ENCODE measurements around the gene GALNT1. TPM values are rescaled to one million over a fixed set of nuclear protein-coding genes. Genes with fewer than 3 reads are reported as not detected.
A peak's percentile ranks its signal among the peaks of the same experiment; 100 is the strongest.

GALNT1 gene
- total RNA-seq, 1 donor from 2014 or later = 47.8 TPM

GRCh38 chr18:35578481-35578880 is 3.1 kb upstream of the GALNT1 start:
- Histone ChIP-seq H3K27ac (replicated peaks) (no peak overlapping the region), H3K36me3 (no peaks in the 10 kb centered on the region), H3K4me1 (peaks cover 29% of the 10 kb centered on the region), H3K9me3 (replicated peaks) (no peaks in the 10 kb centered on the region), H3K27me3 (ENCODE audit: low read depth) (no peaks in the 10 kb centered on the region), H3K4me3 (no peak overlapping the region)
- no peak for TF ChIP-seq CTCF (IDR thresholded peaks at IDR 0.05; ENCODE audit: borderline replicate concordance)
- no peak for DNase-seq
- intact Hi-C loops (cut with micrococcal nuclease) = no loop called here

GRCh38 chr18:35578936-35579335 is 2.6 kb upstream of the GALNT1 start:
- Histone ChIP-seq H3K9me3 (replicated peaks) (no peaks in the 10 kb centered on the region), H3K4me3 (no peak overlapping the region), H3K27ac (replicated peaks) (no peak overlapping the region), H3K27me3 (ENCODE audit: low read depth) (no peaks in the 10 kb centered on the region), H3K4me1 (peaks cover 34% of the 10 kb centered on the region), H3K36me3 (no peaks in the 10 kb centered on the region)
- intact Hi-C loops (cut with micrococcal nuclease) = no loop called here
- TF ChIP-seq CTCF (IDR thresholded peaks at IDR 0.05; ENCODE audit: borderline replicate concordance) = no peak
- DNase-seq = no peak

GRCh38 chr18:35580701-35581539 is 620 bp upstream of the GALNT1 start:
- intact Hi-C loops (cut with micrococcal nuclease) = loop anchor here (10.0 kb wide), 2 partner anchors 86 to 176 kb away; partner anchors contain the start of gene INO80C
- Histone ChIP-seq H3K4me1 (peaks cover 36% of the 10 kb centered on the region), H3K4me3 (peak overlapping the region; percentile 85), H3K27me3 (ENCODE audit: low read depth) (no peaks in the 10 kb centered on the region), H3K9me3 (replicated peaks) (peaks cover 3% of the 10 kb centered on the region), H3K36me3 (no peaks in the 10 kb centered on the region), H3K27ac (replicated peaks) (peak overlapping the region; percentile 97)
- DNase-seq = peak; percentile 63
- TF ChIP-seq CTCF (IDR thresholded peaks at IDR 0.05; ENCODE audit: borderline replicate concordance) = no peak

- DNase-seq = peak; percentile 37
- Histone ChIP-seq H3K27ac (replicated peaks) (peak overlapping the region; percentile 81), H3K9me3 (replicated peaks) (peaks cover 4% of the 10 kb centered on the region), H3K4me1 (peaks cover 36% of the 10 kb centered on the region), H3K36me3 (no peaks in the 10 kb centered on the region), H3K27me3 (ENCODE audit: low read depth) (no peaks in the 10 kb centered on the region), H3K4me3 (peak overlapping the region; percentile 80)
- intact Hi-C loops (cut with micrococcal nuclease) = loop anchor here (10.0 kb wide), 2 partner anchors 87 to 177 kb away; partner anchors contain the start of gene INO80C
- no peak for TF ChIP-seq CTCF (IDR thresholded peaks at IDR 0.05; ENCODE audit: borderline replicate concordance)
These were observed 530 bp downstream of the GALNT1 start for GRCh38 chr18:35581898-35582641.

- DNase-seq = no peak
- H3K4me3 ChIP-seq = peak overlapping the region; percentile 80
- H3K27ac ChIP-seq (replicated peaks) = peak overlapping the region; percentile 81
- no peaks in the 10 kb centered on the region for H3K27me3 ChIP-seq (ENCODE audit: low read depth)
- peaks cover 36% of the 10 kb centered on the region for H3K4me1 ChIP-seq
- intact Hi-C loops (cut with micrococcal nuclease) = loop anchor here (10.0 kb wide), 2 partner anchors 88 to 178 kb away; partner anchors contain the start of gene INO80C
- TF ChIP-seq CTCF (IDR thresholded peaks at IDR 0.05; ENCODE audit: borderline replicate concordance) = no peak
- no peaks in the 10 kb centered on the region for H3K36me3 ChIP-seq
- peaks cover 13% of the 10 kb centered on the region for H3K9me3 ChIP-seq (replicated peaks)
These were observed 1.5 kb downstream of the GALNT1 start for GRCh38 chr18:35582899-35583558.

All from left ventricle myocardium inferior (tissue), 1 donor.